ENCODE measurements around the gene ASB2.

- TF ChIP-seq, protein P1, sequence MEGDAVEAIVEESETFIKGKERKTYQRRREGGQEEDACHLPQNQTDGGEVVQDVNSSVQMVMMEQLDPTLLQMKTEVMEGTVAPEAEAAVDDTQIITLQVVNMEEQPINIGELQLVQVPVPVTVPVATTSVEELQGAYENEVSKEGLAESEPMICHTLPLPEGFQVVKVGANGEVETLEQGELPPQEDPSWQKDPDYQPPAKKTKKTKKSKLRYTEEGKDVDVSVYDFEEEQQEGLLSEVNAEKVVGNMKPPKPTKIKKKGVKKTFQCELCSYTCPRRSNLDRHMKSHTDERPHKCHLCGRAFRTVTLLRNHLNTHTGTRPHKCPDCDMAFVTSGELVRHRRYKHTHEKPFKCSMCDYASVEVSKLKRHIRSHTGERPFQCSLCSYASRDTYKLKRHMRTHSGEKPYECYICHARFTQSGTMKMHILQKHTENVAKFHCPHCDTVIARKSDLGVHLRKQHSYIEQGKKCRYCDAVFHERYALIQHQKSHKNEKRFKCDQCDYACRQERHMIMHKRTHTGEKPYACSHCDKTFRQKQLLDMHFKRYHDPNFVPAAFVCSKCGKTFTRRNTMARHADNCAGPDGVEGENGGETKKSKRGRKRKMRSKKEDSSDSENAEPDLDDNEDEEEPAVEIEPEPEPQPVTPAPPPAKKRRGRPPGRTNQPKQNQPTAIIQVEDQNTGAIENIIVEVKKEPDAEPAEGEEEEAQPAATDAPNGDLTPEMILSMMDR (IDR thresholded peaks at IDR 0.05; ENCODE audit: poor library complexity, severe bottlenecking) = no peak
- TF ChIP-seq TAF1 (IDR thresholded peaks at IDR 0.05; ENCODE audit: low read depth) (no peak), EP300 (conservative IDR thresholded peaks at IDR 0.05; ENCODE audit: poor library complexity, severe bottlenecking) (no peak), POLR2AphosphoS5 (IDR thresholded peaks at IDR 0.05) (no peak)
- TF ChIP-seq, protein P2, sequence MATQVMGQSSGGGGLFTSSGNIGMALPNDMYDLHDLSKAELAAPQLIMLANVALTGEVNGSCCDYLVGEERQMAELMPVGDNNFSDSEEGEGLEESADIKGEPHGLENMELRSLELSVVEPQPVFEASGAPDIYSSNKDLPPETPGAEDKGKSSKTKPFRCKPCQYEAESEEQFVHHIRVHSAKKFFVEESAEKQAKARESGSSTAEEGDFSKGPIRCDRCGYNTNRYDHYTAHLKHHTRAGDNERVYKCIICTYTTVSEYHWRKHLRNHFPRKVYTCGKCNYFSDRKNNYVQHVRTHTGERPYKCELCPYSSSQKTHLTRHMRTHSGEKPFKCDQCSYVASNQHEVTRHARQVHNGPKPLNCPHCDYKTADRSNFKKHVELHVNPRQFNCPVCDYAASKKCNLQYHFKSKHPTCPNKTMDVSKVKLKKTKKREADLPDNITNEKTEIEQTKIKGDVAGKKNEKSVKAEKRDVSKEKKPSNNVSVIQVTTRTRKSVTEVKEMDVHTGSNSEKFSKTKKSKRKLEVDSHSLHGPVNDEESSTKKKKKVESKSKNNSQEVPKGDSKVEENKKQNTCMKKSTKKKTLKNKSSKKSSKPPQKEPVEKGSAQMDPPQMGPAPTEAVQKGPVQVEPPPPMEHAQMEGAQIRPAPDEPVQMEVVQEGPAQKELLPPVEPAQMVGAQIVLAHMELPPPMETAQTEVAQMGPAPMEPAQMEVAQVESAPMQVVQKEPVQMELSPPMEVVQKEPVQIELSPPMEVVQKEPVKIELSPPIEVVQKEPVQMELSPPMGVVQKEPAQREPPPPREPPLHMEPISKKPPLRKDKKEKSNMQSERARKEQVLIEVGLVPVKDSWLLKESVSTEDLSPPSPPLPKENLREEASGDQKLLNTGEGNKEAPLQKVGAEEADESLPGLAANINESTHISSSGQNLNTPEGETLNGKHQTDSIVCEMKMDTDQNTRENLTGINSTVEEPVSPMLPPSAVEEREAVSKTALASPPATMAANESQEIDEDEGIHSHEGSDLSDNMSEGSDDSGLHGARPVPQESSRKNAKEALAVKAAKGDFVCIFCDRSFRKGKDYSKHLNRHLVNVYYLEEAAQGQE (IDR thresholded peaks at IDR 0.05; ENCODE audit: borderline replicate concordance) = no peak
Measured at GRCh38 chr14:93974299-93974698, 2.1 kb downstream of the ASB2 start.
